GM12801 (cell line): ENCODE results near the gene TMEM190.

Source experiments
- CTCF ChIP-seq: IDR thresholded peaks from one replicate; pipeline ENCODE4 v1.5.1; 2011; ENCODE audit warnings: control low read depth; ENCODE audit not compliant: insufficient read length; ENCODE audit errors: extremely low read depth

TMEM190 gene

DNA sequence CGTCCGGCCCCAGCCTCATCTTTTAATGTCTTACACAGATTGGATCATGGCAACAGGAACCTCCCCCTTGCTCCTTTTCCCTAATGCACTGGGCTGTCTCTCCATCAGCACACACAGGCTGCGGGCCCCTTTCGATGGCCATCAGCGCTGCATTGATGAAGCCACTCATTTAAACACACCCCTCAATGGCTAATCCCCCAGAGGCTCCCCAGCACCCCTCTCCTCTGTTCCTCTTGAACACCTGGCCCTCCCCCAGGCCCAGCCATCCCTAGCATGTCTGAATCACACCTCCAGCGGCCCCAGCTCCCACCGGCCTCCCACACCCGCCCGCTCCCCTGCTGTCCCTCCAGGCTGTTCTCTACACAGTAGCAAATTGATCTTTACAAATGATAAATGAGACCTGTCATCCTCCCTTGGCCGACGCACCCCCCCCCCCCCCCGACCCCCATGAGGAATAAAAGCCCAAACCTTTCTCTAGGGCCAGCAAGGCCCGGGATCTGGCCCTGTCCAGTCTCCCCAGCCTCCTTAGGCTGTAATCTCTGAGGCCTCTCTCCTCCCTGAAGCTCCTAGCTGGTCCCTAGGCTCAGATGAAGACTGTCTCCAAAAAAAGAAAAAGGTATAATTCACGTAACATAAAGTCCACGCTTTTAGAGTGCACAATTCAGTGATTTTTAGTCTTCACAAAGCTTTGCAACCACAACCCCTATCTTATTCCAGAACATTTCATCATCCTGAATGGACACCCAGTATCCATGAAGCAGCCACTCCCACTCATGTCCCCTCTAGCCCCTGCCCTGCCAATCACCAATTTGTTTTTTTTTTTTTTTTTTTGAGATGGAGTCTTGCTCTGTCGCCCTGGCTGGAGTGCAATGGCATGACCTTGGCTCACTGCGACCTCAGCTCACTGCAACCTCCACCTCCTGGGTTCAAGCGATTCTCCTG, 16.5 kb downstream of the TMEM190 start:
- TF ChIP-seq CTCF, result no peak

DNA sequence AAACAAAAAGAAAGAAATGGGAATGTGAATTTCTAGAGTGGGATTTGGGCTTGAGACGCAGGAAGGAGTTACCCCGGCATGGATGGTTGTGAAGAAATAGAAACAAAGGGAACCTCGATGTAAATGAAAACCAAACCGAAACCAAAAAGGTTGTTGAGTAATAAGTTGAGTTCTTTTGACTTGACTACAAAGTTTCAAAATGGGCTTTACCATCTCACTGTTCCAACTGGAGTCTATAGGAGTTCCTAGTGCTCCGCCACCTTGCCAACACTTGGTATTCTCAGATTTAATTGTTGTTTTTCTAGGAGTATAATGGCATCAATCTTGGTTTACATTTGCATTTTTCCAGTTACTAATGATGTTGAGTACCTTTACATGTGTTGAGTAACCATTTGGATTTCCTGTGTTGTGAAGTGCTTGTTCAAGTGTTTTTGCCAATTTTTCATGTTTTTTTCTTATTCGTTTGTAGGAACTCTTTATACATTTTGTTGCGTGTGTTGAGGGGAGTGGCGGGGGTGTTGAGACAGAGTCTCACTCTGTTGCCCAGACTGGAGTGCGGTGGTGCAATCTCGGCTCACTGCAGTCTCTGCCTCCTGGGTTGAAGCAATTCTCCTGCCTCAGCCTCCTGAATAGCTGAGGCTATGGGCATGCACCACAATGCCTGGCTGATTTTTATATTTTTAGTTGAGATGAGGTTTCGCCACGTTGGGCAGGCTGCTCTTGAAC, 21.7 kb downstream of the TMEM190 start:
- no peak for TF ChIP-seq CTCF

- no peak for TF ChIP-seq CTCF
Observed at GRCh38 chr19:55400281-55401087, 23.9 kb downstream of the TMEM190 start.

GRCh38 chr19:55402509-55402908, 25.9 kb downstream of the TMEM190 start:
- no peak for TF ChIP-seq CTCF

- no peak for TF ChIP-seq CTCF
Observed at GRCh38 chr19:55405638-55406037, 29.0 kb downstream of the TMEM190 start.

DNA sequence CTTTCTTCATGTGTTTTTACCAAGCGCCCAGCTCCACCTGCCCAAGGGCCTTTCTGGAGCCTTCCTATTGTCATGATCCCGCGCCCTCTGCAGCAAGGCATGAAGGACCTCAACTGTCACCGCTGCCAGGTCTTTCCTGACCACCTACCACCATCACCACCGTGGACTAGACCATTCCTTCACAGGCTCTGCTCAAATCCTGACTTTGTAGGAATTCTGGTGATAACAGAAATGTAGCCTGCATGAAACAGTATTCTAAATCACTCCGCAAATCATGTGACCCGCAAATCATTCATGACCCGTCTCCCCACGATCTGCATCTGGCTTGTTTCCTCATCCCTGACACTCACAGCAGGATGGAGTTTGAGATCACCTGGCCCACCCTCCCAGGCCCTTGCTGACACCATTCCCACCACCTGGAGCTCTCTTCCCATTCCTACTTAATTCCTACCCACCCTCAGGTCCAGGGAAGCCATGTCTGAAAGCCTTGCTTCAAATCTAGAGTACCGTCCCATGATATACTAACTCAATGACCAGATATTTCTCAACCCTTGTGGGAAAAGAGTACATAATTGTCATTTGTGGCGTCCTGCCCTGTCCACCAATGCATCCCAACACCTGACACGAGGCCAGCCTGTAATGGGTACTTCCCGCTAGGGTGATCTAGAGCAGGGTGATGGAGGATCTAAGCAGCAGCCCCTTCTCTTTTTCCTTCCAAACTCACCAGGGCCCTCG, 29.6 kb downstream of the TMEM190 start:
- TF ChIP-seq CTCF, result no peak
